ENCODE results near the gene ADORA2B. TPM values are rescaled to one million over a fixed set of nuclear protein-coding genes. Genes with fewer than 3 reads are reported as not detected.

Gene ADORA2B
- total and polyA plus RNA-seq, 2 experiments from 2014 or later = 3.3 to 7.9 TPM

DNA sequence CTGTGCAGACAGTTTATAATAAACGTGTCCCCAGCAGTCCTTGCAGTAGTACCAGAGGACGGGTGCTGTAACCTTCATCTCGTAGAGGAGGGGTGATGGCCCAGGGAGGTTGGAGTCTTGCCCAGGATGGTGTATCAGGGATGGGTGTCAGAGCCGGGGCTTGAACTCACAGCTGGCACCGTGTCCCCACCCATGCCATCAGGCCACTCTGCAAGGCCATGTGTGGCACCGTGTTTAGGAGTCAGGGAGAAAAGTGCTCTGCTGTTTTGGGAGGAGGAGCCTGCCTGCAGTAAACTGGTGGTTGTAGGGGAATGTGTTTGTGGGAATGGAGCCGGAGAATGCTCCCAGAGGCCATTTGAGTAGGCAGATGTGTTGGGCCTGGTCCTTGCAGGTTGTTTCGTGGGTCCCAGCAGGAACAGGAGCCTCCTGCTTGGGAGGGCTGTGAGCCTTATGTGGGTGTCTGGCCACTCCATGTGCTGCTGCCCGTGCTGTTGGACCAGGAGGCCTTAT lies 1.7 kb downstream of the ADORA2B start (continued):
- TF ChIP-seq JUNB (IDR thresholded peaks at IDR 0.05; ENCODE audit: unreplicated experiment) (no peak), EZH2phosphoT487 (IDR thresholded peaks at IDR 0.05; ENCODE audit: unreplicated experiment) (no peak), NANOG (IDR thresholded peaks at IDR 0.05; ENCODE audit: borderline replicate concordance) (no peak)
- TF ChIP-seq, protein P1, sequence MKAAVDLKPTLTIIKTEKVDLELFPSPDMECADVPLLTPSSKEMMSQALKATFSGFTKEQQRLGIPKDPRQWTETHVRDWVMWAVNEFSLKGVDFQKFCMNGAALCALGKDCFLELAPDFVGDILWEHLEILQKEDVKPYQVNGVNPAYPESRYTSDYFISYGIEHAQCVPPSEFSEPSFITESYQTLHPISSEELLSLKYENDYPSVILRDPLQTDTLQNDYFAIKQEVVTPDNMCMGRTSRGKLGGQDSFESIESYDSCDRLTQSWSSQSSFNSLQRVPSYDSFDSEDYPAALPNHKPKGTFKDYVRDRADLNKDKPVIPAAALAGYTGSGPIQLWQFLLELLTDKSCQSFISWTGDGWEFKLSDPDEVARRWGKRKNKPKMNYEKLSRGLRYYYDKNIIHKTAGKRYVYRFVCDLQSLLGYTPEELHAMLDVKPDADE (IDR thresholded peaks at IDR 0.05) = no peak
- TF ChIP-seq, protein P2, sequence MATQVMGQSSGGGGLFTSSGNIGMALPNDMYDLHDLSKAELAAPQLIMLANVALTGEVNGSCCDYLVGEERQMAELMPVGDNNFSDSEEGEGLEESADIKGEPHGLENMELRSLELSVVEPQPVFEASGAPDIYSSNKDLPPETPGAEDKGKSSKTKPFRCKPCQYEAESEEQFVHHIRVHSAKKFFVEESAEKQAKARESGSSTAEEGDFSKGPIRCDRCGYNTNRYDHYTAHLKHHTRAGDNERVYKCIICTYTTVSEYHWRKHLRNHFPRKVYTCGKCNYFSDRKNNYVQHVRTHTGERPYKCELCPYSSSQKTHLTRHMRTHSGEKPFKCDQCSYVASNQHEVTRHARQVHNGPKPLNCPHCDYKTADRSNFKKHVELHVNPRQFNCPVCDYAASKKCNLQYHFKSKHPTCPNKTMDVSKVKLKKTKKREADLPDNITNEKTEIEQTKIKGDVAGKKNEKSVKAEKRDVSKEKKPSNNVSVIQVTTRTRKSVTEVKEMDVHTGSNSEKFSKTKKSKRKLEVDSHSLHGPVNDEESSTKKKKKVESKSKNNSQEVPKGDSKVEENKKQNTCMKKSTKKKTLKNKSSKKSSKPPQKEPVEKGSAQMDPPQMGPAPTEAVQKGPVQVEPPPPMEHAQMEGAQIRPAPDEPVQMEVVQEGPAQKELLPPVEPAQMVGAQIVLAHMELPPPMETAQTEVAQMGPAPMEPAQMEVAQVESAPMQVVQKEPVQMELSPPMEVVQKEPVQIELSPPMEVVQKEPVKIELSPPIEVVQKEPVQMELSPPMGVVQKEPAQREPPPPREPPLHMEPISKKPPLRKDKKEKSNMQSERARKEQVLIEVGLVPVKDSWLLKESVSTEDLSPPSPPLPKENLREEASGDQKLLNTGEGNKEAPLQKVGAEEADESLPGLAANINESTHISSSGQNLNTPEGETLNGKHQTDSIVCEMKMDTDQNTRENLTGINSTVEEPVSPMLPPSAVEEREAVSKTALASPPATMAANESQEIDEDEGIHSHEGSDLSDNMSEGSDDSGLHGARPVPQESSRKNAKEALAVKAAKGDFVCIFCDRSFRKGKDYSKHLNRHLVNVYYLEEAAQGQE (IDR thresholded peaks at IDR 0.05; ENCODE audit: unreplicated experiment) = no peak

DNA sequence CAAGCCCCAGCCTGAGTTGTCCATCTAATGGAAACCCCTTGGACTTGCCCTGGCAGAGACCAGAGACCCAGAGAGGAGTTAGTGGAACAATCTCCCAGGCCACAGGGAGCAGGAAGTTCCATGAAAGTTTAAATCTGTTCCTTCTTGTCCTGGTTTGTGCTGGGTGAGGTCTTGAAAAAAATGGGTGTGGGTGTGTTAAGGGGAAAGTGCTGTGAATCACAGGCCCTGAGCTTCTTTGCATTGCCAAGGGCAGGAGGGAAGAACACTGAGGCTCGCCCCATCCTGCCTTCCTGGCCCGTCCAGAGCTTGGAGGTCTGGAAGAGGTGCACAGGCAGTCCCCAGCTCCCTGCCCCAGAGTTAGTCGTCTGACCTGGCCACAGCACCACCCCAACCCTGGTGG lies 2.3 kb downstream of the ADORA2B start:
- Mint-ChIP-seq H3K36me3 (ENCODE audit: low read depth) (peaks cover 3% of the 10 kb centered on the region; the same call in 1 of the 3 replicates), H3K4me1 (peaks cover 13% of the 10 kb centered on the region), H3K4me3 (no peak overlapping the region; the same call in 2 of the 3 replicates), H3K9me3 (peaks cover 3% of the 10 kb centered on the region; the same call in 1 of the 3 replicates), H3K27me3 (ENCODE audit: insufficient read depth, low read depth, poor library complexity) (peaks cover 36% of the 10 kb centered on the region), H3K27ac (no peak overlapping the region)
- Histone ChIP-seq H3K4me3 (no peak overlapping the region), H2AFZ (no peak overlapping the region), H3K4me1 (ENCODE audit: insufficient read depth) (peaks cover 6% of the 10 kb centered on the region; the same call in 1 of the 2 replicates), H3F3A (replicated peaks; ENCODE audit: low read depth) (peaks cover 2% of the 10 kb centered on the region; the same call in 1 of the 2 replicates), H3K4me2 (no peak overlapping the region), H3K36me3 (ENCODE audit: insufficient read depth) (no peaks in the 10 kb centered on the region), H3K9me2 (ENCODE audit: insufficient read depth) (no peaks in the 10 kb centered on the region), H3K27me3 (ENCODE audit: insufficient read depth) (peaks cover 46% of the 10 kb centered on the region), H3K79me2 (replicated peaks; ENCODE audit: insufficient read depth) (no peaks in the 10 kb centered on the region), H3K27ac (ENCODE audit: low read depth) (no peak overlapping the region), H4K20me1 (replicated peaks; ENCODE audit: insufficient read depth) (no peaks in the 10 kb centered on the region)
- DNase-seq (ENCODE audit: low spot score) (no peak), ATAC-seq (no peak)
- TF ChIP-seq EZH2 (IDR thresholded peaks at IDR 0.05; ENCODE audit: low read depth, unreplicated experiment) = no peak
- TF ChIP-seq JUNB (IDR thresholded peaks at IDR 0.05; ENCODE audit: unreplicated experiment) = no peak
- TF ChIP-seq EZH2phosphoT487 (IDR thresholded peaks at IDR 0.05; ENCODE audit: unreplicated experiment) = no peak
- no peak for TF ChIP-seq ZNF114 (CRISPR knock-in tag; IDR thresholded peaks at IDR 0.05)
- TF ChIP-seq, protein P3, sequence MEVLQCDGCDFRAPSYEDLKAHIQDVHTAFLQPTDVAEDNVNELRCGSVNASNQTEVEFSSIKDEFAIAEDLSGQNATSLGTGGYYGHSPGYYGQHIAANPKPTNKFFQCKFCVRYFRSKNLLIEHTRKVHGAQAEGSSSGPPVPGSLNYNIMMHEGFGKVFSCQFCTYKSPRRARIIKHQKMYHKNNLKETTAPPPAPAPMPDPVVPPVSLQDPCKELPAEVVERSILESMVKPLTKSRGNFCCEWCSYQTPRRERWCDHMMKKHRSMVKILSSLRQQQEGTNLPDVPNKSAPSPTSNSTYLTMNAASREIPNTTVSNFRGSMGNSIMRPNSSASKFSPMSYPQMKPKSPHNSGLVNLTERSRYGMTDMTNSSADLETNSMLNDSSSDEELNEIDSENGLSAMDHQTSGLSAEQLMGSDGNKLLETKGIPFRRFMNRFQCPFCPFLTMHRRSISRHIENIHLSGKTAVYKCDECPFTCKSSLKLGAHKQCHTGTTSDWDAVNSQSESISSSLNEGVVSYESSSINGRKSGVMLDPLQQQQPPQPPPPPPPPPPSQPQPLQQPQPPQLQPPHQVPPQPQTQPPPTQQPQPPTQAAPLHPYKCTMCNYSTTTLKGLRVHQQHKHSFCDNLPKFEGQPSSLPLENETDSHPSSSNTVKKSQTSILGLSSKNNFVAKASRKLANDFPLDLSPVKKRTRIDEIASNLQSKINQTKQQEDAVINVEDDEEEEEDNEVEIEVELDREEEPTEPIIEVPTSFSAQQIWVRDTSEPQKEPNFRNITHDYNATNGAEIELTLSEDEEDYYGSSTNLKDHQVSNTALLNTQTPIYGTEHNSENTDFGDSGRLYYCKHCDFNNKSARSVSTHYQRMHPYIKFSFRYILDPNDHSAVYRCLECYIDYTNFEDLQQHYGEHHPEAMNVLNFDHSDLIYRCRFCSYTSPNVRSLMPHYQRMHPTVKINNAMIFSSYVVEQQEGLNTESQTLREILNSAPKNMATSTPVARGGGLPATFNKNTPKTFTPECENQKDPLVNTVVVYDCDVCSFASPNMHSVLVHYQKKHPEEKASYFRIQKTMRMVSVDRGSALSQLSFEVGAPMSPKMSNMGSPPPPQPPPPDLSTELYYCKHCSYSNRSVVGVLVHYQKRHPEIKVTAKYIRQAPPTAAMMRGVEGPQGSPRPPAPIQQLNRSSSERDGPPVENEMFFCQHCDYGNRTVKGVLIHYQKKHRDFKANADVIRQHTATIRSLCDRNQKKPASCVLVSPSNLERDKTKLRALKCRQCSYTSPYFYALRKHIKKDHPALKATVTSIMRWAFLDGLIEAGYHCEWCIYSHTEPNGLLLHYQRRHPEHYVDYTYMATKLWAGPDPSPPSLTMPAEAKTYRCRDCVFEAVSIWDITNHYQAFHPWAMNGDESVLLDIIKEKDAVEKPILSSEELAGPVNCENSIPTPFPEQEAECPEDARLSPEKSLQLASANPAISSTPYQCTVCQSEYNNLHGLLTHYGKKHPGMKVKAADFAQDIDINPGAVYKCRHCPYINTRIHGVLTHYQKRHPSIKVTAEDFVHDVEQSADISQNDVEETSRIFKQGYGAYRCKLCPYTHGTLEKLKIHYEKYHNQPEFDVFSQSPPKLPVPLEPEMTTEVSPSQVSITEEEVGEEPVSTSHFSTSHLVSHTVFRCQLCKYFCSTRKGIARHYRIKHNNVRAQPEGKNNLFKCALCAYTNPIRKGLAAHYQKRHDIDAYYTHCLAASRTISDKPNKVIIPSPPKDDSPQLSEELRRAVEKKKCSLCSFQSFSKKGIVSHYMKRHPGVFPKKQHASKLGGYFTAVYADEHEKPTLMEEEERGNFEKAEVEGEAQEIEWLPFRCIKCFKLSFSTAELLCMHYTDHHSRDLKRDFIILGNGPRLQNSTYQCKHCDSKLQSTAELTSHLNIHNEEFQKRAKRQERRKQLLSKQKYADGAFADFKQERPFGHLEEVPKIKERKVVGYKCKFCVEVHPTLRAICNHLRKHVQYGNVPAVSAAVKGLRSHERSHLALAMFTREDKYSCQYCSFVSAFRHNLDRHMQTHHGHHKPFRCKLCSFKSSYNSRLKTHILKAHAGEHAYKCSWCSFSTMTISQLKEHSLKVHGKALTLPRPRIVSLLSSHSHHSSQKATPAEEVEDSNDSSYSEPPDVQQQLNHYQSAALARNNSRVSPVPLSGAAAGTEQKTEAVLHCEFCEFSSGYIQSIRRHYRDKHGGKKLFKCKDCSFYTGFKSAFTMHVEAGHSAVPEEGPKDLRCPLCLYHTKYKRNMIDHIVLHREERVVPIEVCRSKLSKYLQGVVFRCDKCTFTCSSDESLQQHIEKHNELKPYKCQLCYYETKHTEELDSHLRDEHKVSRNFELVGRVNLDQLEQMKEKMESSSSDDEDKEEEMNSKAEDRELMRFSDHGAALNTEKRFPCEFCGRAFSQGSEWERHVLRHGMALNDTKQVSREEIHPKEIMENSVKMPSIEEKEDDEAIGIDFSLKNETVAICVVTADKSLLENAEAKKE (CRISPR knock-in tag; IDR thresholded peaks at IDR 0.05) = no peak
- TF ChIP-seq, protein P4, sequence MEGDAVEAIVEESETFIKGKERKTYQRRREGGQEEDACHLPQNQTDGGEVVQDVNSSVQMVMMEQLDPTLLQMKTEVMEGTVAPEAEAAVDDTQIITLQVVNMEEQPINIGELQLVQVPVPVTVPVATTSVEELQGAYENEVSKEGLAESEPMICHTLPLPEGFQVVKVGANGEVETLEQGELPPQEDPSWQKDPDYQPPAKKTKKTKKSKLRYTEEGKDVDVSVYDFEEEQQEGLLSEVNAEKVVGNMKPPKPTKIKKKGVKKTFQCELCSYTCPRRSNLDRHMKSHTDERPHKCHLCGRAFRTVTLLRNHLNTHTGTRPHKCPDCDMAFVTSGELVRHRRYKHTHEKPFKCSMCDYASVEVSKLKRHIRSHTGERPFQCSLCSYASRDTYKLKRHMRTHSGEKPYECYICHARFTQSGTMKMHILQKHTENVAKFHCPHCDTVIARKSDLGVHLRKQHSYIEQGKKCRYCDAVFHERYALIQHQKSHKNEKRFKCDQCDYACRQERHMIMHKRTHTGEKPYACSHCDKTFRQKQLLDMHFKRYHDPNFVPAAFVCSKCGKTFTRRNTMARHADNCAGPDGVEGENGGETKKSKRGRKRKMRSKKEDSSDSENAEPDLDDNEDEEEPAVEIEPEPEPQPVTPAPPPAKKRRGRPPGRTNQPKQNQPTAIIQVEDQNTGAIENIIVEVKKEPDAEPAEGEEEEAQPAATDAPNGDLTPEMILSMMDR (conservative IDR thresholded peaks at IDR 0.05; ENCODE audit: low read depth in 2 of 2) = no peak
- TF ChIP-seq, protein P1 (IDR thresholded peaks at IDR 0.05) = no peak
- TF ChIP-seq STAT1 (IDR thresholded peaks at IDR 0.05; ENCODE audit: unreplicated experiment) = no peak
